B cell (primary cell): Measurements from ENCODE around the gene GSTA2.
"Not testable (repeated sequence)": the region's sequence is repeated elsewhere in the genome, so short reads cannot be mapped to it uniquely, and the experiment has no call there.

Experiments
- EZH2 ChIP-seq: IDR thresholded peaks from 2 replicates; pipeline ENCODE4 v1.6.1; 2012; ENCODE audit warnings: borderline replicate concordance, low read depth, mild to moderate bottlenecking, moderate library complexity, low read length; ENCODE audit not compliant: insufficient read depth, poor library complexity, severe bottlenecking
- TF ChIP-seq, protein P1 (sequence below): fragments of 200-600 bp; IDR thresholded peaks from one replicate; pipeline ENCODE4 v1.8.0; 2022; ENCODE audit warnings: antibody characterized with exemption, mild to moderate bottlenecking

DNA sequence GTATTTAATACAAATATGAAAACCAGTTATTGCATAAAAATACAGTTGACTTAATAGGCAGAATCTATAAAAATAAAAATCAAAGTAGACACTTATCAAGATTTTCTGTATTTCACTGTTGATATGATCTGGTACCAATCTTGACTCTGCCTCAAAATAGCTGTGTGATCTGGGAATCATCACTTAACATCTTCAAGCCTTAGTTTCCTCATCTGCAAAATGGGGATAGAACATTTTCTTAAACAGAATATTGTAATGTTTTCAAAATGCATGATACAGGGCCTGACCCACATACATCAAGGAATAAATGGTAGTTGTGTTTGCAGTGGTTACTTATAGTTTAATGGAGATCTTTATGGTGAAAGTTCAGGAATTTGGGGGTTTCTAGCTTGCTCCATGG lies 18.9 kb upstream of the GSTA2 start:
- TF ChIP-seq, protein P1, sequence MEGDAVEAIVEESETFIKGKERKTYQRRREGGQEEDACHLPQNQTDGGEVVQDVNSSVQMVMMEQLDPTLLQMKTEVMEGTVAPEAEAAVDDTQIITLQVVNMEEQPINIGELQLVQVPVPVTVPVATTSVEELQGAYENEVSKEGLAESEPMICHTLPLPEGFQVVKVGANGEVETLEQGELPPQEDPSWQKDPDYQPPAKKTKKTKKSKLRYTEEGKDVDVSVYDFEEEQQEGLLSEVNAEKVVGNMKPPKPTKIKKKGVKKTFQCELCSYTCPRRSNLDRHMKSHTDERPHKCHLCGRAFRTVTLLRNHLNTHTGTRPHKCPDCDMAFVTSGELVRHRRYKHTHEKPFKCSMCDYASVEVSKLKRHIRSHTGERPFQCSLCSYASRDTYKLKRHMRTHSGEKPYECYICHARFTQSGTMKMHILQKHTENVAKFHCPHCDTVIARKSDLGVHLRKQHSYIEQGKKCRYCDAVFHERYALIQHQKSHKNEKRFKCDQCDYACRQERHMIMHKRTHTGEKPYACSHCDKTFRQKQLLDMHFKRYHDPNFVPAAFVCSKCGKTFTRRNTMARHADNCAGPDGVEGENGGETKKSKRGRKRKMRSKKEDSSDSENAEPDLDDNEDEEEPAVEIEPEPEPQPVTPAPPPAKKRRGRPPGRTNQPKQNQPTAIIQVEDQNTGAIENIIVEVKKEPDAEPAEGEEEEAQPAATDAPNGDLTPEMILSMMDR, result not testable (repeated sequence)
- TF ChIP-seq EZH2, result not testable (repeated sequence)
